ENCODE results near the gene TBC1D3B.
"Not testable (repeated sequence)": the region's sequence is repeated elsewhere in the genome, so short reads cannot be mapped to it uniquely, and the experiment has no call there.

The TBC1D3B gene

GRCh38 chr17:36212272-36212605 lies 35.8 kb upstream of the TBC1D3B start:
- no peak overlapping the region for H3K27ac ChIP-seq
- ChIA-PET CTCF (no interaction called here), POLR2A (ENCODE audit: low non-redundant PET) (no interaction called here)
- TF ChIP-seq, protein P1, sequence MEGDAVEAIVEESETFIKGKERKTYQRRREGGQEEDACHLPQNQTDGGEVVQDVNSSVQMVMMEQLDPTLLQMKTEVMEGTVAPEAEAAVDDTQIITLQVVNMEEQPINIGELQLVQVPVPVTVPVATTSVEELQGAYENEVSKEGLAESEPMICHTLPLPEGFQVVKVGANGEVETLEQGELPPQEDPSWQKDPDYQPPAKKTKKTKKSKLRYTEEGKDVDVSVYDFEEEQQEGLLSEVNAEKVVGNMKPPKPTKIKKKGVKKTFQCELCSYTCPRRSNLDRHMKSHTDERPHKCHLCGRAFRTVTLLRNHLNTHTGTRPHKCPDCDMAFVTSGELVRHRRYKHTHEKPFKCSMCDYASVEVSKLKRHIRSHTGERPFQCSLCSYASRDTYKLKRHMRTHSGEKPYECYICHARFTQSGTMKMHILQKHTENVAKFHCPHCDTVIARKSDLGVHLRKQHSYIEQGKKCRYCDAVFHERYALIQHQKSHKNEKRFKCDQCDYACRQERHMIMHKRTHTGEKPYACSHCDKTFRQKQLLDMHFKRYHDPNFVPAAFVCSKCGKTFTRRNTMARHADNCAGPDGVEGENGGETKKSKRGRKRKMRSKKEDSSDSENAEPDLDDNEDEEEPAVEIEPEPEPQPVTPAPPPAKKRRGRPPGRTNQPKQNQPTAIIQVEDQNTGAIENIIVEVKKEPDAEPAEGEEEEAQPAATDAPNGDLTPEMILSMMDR (conservative IDR thresholded peaks at IDR 0.05; ENCODE audit: low read depth), result no peak
- no peak for DNase-seq (ENCODE audit: low spot score)

GRCh38 chr17:36211484-36212271 lies 35.2 kb upstream of the TBC1D3B start:
- DNase-seq (ENCODE audit: low spot score); CTCF ChIA-PET; H3K27ac ChIP-seq; POLR2A ChIA-PET (ENCODE audit: low non-redundant PET): not testable (repeated sequence)

DNA sequence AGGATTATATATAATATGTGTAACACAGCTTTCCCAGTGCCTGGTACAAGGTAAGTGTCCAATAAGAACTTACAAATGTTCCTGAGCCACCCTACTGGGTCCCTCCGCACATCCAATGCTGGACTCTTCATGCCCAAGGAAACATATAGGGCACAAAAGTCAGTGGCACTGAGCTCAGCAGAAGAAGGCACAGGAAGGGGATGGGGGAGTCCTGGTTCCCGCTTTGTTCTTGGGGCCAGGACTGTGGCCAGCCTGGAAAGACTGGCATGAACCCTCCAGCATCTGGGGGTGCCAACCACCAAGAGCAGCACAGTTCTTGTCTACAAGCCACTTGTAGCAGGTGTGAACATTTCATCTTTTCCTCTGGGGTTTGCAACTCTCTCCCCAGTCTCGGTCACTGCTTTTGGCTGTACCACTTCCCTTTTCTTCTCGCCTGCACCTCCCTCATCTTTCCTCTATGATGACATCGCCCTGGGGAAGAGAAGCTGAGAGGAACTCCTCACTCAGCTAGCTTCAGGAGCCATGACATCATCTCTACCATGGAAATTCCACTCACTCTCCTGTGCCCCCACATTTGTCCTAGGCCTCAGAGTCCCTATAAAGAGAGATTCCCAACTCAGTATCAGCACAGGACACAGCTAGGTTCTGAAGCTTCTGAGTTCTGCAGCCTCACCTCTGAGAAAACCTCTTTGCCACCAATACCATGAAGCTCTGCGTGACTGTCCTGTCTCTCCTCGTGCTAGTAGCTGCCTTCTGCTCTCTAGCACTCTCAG lies 34.2 kb upstream of the TBC1D3B start, which contains the start of gene CCL4L2:
Gene CCL4L2 (plus strand): TSS at position 625 of the 773 bp plus-strand sequence.
- POLR2A ChIA-PET (ENCODE audit: low non-redundant PET); DNase-seq (ENCODE audit: low spot score); H3K27ac ChIP-seq: not testable (repeated sequence)
- CTCF ChIA-PET, result interaction anchor here (0.5 kb wide), 1 partner anchor 131 kb away, joined by 3 read pairs; no protein-coding TSS in a partner anchor

GRCh38 chr17:36209575-36209974 lies 33.1 kb upstream of the TBC1D3B start:
- no peak overlapping the region for H3K27ac ChIP-seq
- CTCF ChIA-PET, result no interaction called here
- POLR2A ChIA-PET (ENCODE audit: low non-redundant PET), result no interaction called here
- DNase-seq (ENCODE audit: low spot score), result no peak
- TF ChIP-seq, protein P1 (conservative IDR thresholded peaks at IDR 0.05; ENCODE audit: low read depth), result no peak

DNA sequence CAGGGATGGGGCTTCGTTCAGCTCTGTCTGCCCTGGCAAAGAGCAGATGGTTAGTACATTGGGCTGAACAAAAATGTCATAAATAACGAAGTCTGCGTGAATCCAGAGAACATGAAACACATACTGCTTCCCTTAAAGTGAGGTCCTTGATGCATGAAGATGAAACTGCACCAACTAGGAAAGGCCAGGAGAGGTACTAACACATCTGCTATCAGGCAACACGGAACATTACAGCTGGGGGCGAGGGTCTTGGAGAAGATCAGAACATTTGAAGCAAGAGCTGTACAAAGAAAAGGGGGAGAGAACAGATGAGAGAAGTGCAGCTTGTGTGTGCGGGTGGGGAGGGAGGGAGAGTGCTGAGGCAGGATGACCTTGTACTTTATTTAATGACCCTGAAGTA lies 30.9 kb upstream of the TBC1D3B start:
- DNase-seq (ENCODE audit: low spot score); POLR2A ChIA-PET (ENCODE audit: low non-redundant PET); H3K27ac ChIP-seq; CTCF ChIA-PET: not testable (repeated sequence)

DNA sequence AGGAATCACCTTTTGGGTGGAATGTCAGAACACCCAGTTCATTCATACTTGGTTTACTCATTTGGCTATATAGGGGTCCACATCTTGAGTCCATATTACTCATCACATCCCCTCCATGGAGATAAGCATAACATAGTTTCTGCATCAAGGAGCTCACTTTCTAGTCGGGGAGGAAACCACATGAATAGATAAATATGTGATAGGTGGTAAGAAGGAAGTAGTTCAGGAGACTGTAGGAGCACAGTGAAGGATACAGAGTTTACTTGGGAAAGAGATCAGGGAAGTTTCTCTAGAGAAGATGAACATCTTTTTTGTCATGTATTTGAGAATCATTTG lies 30.0 kb upstream of the TBC1D3B start:
- DNase-seq (ENCODE audit: low spot score); POLR2A ChIA-PET (ENCODE audit: low non-redundant PET); H3K27ac ChIP-seq: not testable (repeated sequence)
- CTCF ChIA-PET, result interaction anchor here (0.6 kb wide), 1 partner anchor 276 kb away, joined by 3 read pairs; no protein-coding TSS in a partner anchor

- POLR2A ChIA-PET (ENCODE audit: low non-redundant PET), result no interaction called here
Observed at GRCh38 chr17:36205637-36206485, 29.4 kb upstream of the TBC1D3B start.

More at GRCh38 chr17:36205637-36206485, 29.4 kb upstream of the TBC1D3B start:
- H3K27ac ChIP-seq, result no peak overlapping the region
- DNase-seq (ENCODE audit: low spot score), result no peak
- TF ChIP-seq, protein P1 (conservative IDR thresholded peaks at IDR 0.05; ENCODE audit: low read depth), result no peak
- CTCF ChIA-PET, result interaction anchor here (0.6 kb wide), 1 partner anchor 277 kb away, joined by 3 read pairs; no protein-coding TSS in a partner anchor
